GM12878 (cell line): ENCODE measurements around the gene HNRNPF. TPM values are rescaled to one million over a fixed set of nuclear protein-coding genes. Genes with fewer than 3 reads are reported as not detected.

ENCODE experiments used
- ATAC-seq: fragments of 200-7000 bp; cut with Tn5 transposase; 3 replicates; pipeline ENCODE4 v1.9.1; 2020; ENCODE audit warnings: mild to moderate bottlenecking, moderate library complexity
- BruUV-seq: library from RNA; stranded (reverse); fragments of 400-500 nt; replicated peaks from 2 replicates; lab custom pipeline; 2021; lab: Mats Ljungman, UMichigan
- CTCF ChIA-PET: fragments of 300-600 bp; sonication (Branson Sonifier 250); formaldehyde crosslinking; extraction: SDS; loops from one replicate; lab custom pipeline; 2021; ENCODE audit warnings: inconsistent platforms; lab: Yijun Ruan, JAX
- POLR2A ChIA-PET: fragments of 350-600 bp; formaldehyde crosslinking; extraction: SDS; loops from one replicate; lab custom pipeline; 2021; ENCODE audit warnings: inconsistent platforms; lab: Charles Lee
- RAD21 ChIA-PET: fragments of 300-600 bp; sonication (Branson Sonifier 250); formaldehyde crosslinking; loops from one replicate; lab custom pipeline; 2023; ENCODE audit warnings: antibody characterized with exemption; ENCODE audit not compliant: unreplicated experiment; lab: Charles Lee
- SMC1A ChIA-PET: fragments of 300-600 bp; sonication (Branson Sonifier 250); formaldehyde crosslinking; loops from one replicate; lab custom pipeline; 2023; ENCODE audit not compliant: unreplicated experiment, uncharacterized antibody; lab: Charles Lee
- DNase-seq: peaks from one replicate; pipeline ENCODE4 v3.0.0-alpha.2; 2011; ENCODE audit warnings: low read depth, low spot score
- FAIRE-seq: peaks from 3 replicates; lab custom pipeline; 2011; peaks lifted over from hg19 to GRCh38; lab: Jason Lieb, UNC
- H2AFZ ChIP-seq: 2 replicates; pipeline ENCODE4 v1.6.0; 2011; ENCODE audit warnings: low read depth, low read length, control low read depth; ENCODE audit not compliant: control insufficient read depth
- H3K27ac ChIP-seq: 2 replicates; pipeline ENCODE4 v1.5.1; 2011; ENCODE audit warnings: control low read depth; ENCODE audit not compliant: control insufficient read depth, insufficient read depth
- H3K27me3 ChIP-seq, 2 experiments: replicated peaks in 1 of 2; 2 replicates each; pipeline versions ENCODE4 v1.6.0 to v1.6.1; 2011; ENCODE audit warnings: low read length in 1 of 2; ENCODE audit not compliant: control insufficient read depth in 2 of 2, insufficient read depth in 2 of 2
- H3K36me3 ChIP-seq, 2 experiments: 2 replicates each; pipeline ENCODE4 v1.5.1; 2011; ENCODE audit warnings: low read length in 1 of 2; ENCODE audit not compliant: control insufficient read depth in 2 of 2, insufficient read depth in 2 of 2
- H3K4me1 ChIP-seq: 2 replicates; pipeline ENCODE4 v1.6.1; 2011; ENCODE audit warnings: mild to moderate bottlenecking, low read length, moderate library complexity, mixed read lengths; ENCODE audit not compliant: control insufficient read depth, insufficient read depth
- H3K4me2 ChIP-seq: 2 replicates; pipeline ENCODE4 v1.6.0; 2011; ENCODE audit warnings: control low read depth; ENCODE audit not compliant: control insufficient read depth, insufficient read depth
- H3K4me3 ChIP-seq: fragments of 200-600 bp; sonication (generic); 2 replicates; pipeline ENCODE4 v1.5.1; 2016
- H3K79me2 ChIP-seq: 2 replicates; pipeline ENCODE4 v1.6.0; 2011; ENCODE audit warnings: low read length; ENCODE audit not compliant: control insufficient read depth, insufficient read depth
- H3K9ac ChIP-seq: 2 replicates; pipeline ENCODE4 v1.8.0; 2011; ENCODE audit warnings: low read length, control low read depth, mixed read lengths; ENCODE audit not compliant: control insufficient read depth, insufficient read depth
- H3K9me3 ChIP-seq: replicated peaks from 3 replicates; pipeline ENCODE4 v1.5.1; 2011; ENCODE audit warnings: mild to moderate bottlenecking, low read length; ENCODE audit not compliant: control insufficient read depth, insufficient read depth
- H4K20me1 ChIP-seq: 2 replicates; pipeline ENCODE4 v1.6.0; 2011; ENCODE audit not compliant: control insufficient read depth, insufficient read depth
- BCL3 ChIP-seq: IDR thresholded peaks from 2 replicates; pipeline ENCODE4 v1.6.1; 2011; ENCODE audit warnings: borderline replicate concordance, low read depth, mild to moderate bottlenecking, moderate library complexity, low read length; ENCODE audit not compliant: insufficient read depth, poor library complexity, severe bottlenecking
- CTCF ChIP-seq, 3 experiments: IDR thresholded peaks in 2 of 3; conservative IDR thresholded peaks in 1 of 3; 2 replicates each; pipeline ENCODE4 v1.5.1; 2011; ENCODE audit warnings: low read depth in 3 of 3, low read length in 3 of 3, mild to moderate bottlenecking in 3 of 3, control low read depth in 2 of 3, moderate library complexity in 2 of 3, inconsistent platforms in 1 of 3, mixed read lengths in 1 of 3; ENCODE audit not compliant: control insufficient read depth in 2 of 3, insufficient read depth in 1 of 3; ENCODE audit errors: extremely low read depth in 1 of 3
- NR2C1 ChIP-seq: fragments of 450-650 bp; IDR thresholded peaks from 2 replicates; pipeline ENCODE4 v1.6.1; 2017; ENCODE audit warnings: antibody characterized with exemption, mild to moderate bottlenecking, moderate library complexity
- WGBS: methylation state at CpG from one replicate; pipeline ENCODE4 v1.1.6; 2016; ENCODE audit warnings: low lambda C conversion rate; ENCODE audit not compliant: insufficient replicate concordance, insufficient coverage; ENCODE audit errors: missing lambda C conversion rate; 5-methylcytosine and 5-hydroxymethylcytosine counted together
- in situ Hi-C: fragments of 300-500 bp; cut with MboI; formaldehyde crosslinking; loops from 9 replicates; pipeline ENCODE4 v1.14.3; 2018; ENCODE audit warnings: mixed read lengths
- intact Hi-C: fragments of 100-400 bp; cut with micrococcal nuclease; formaldehyde crosslinking; loops from one replicate; pipeline ENCODE4 v1.14.2; 2022; ENCODE audit not compliant: unreplicated experiment
- polyA plus RNA-seq, 11 experiments: library from polyadenylated mRNA; depleted of rRNA in 4 of 11; unstranded in 6 of 11; stranded (reverse) in 5 of 11; fragments of >200 nt; fragmentation: Nextera tagmentation in 4 of 11; fragmentation: Illumina TruSeq in 1 of 11; extraction: Ambion mirVana in 4 of 11; extraction: Trizol in 1 of 11; gene quantifications; 1 replicate in 1 of 11; 2 replicates in 10 of 11; pipeline versions ENCODE4 v1.2.1 to v1.2.3, GENCODE V29; 2011 to 2016; ENCODE audit warnings: inconsistent platforms in 2 of 11, missing spikeins in 2 of 11, low read depth in 1 of 11
- total RNA-seq, 4 experiments: library from RNA; depleted of rRNA in 3 of 4; stranded (reverse); fragments of >200 nt in 3 of 4; fragmentation: Illumina TruSeq in 1 of 4; extraction: Trizol in 1 of 4; gene quantifications; 2 replicates each; pipeline versions ENCODE4 v1.2.1 to v1.2.3, GENCODE V29; 2013 to 2021

Gene HNRNPF
- total and polyA plus RNA-seq, 10 of the 15 experiments (the other 5 are each of a cell fraction or from before 2014, with no cell fraction given) = 156 to 373 (median 293) TPM

- no TSS peak for BruUV-seq
- DNase-seq = no peak
- SMC1A ChIA-PET = no interaction called here
- in situ Hi-C loops = loop anchor here (25.0 kb wide), 1 partner anchor 162 kb away; no protein-coding TSS in a partner anchor
- 12% methylated on average over 2 of the region's 3 CpGs for WGBS
- RAD21 ChIA-PET = no interaction called here
- no peaks in the 10 kb centered on the region for H3K9me3 ChIP-seq
- H3K9ac ChIP-seq = no peak overlapping the region
- H3K27ac ChIP-seq = no peak overlapping the region
- H3K36me3 ChIP-seq = no peaks in the 10 kb centered on the region
- no peak for FAIRE-seq
- no peak for ATAC-seq
- no peak overlapping the region for H3K4me2 ChIP-seq
- no peaks in the 10 kb centered on the region; a peak in 1 of 4 replicates for H3K27me3 ChIP-seq
- POLR2A ChIA-PET = no interaction called here
- no peak overlapping the region for H2AFZ ChIP-seq
- CTCF ChIA-PET = no interaction called here
- no peaks in the 10 kb centered on the region for H4K20me1 ChIP-seq
- no peak overlapping the region for H3K4me3 ChIP-seq
- intact Hi-C loops = no loop called here
- TF ChIP-seq CTCF (IDR thresholded peaks at IDR 0.05 in 2 of 3, conservative IDR thresholded peaks at IDR 0.05 in 1 of 3; ENCODE audit: control insufficient read depth in 2 of 3, extremely low read depth in 1 of 3, insufficient read depth in 1 of 3, low read depth in 3 of 3, low read length in 3 of 3) (no peak), NR2C1 (no peak), BCL3 (no peak)
- no peaks in the 10 kb centered on the region for H3K4me1 ChIP-seq
- H3K79me2 ChIP-seq = no peaks in the 10 kb centered on the region
These were observed 34.8 kb downstream of the HNRNPF start for GRCh38 chr10:43374194-43374593.
